GM10248 (cell line): ENCODE results near the gene LTF.

Experiments
- CTCF ChIA-PET: fragments of 300-600 bp; sonication (Branson Sonifier 250); formaldehyde crosslinking; extraction: SDS; loops from one replicate; lab custom pipeline; 2021; ENCODE audit warnings: antibody characterized with exemption; lab: Yijun Ruan, JAX
- POLR2A ChIA-PET: fragments of 350-650 bp; sonication (Branson Sonifier 250); formaldehyde crosslinking; extraction: SDS; loops from one replicate; lab custom pipeline; 2020; ENCODE audit warnings: antibody characterized with exemption; lab: Yijun Ruan, JAX
- DNase-seq: peaks from one replicate; pipeline ENCODE4 v3.0.0; 2012; ENCODE audit errors: extremely low spot score
- CTCF ChIP-seq: IDR thresholded peaks from 2 replicates; pipeline ENCODE4 v1.5.1; 2012; ENCODE audit warnings: mild to moderate bottlenecking, low read depth; ENCODE audit errors: extremely low read depth, missing control alignments, control extremely low read depth

The LTF gene

GRCh38 chr3:46411271-46411670, 53.4 kb downstream of the LTF start:
- ChIA-PET CTCF (interaction anchor here (1.6 to 1.7 kb wide), 2 partner anchors 11 to 77 kb away, joined by 4 to 5 read pairs; no protein-coding TSS in a partner anchor), POLR2A (no interaction called here)

GRCh38 chr3:46410669-46411068, 54.0 kb downstream of the LTF start:
- CTCF ChIA-PET, result interaction anchor here (1.6 to 1.7 kb wide), 2 partner anchors 11 to 78 kb away, joined by 4 to 5 read pairs; no protein-coding TSS in a partner anchor
- TF ChIP-seq CTCF, result no peak
- POLR2A ChIA-PET, result no interaction called here
- no peak for DNase-seq

More at GRCh38 chr3:46411271-46411670, 53.4 kb downstream of the LTF start:
- TF ChIP-seq CTCF, result no peak
- DNase-seq, result no peak

- ChIA-PET CTCF (interaction anchor here (1.6 kb wide), 1 partner anchor 10 kb away, joined by 4 read pairs; no protein-coding TSS in a partner anchor), POLR2A (no interaction called here)
- TF ChIP-seq CTCF, result no peak
- DNase-seq, result no peak
These were observed 54.8 kb downstream of the LTF start for GRCh38 chr3:46409739-46410489.

GRCh38 chr3:46408853-46409252, 55.9 kb downstream of the LTF start:
- ChIA-PET CTCF (interaction anchor here (1.3 to 1.8 kb wide), 4 partner anchors 8 to 201 kb away, joined by 3 to 4 read pairs (median 4); partner anchors contain the start of gene CCR1), POLR2A (no interaction called here)
- no peak for TF ChIP-seq CTCF
- DNase-seq, result no peak

- DNase-seq, result no peak
- TF ChIP-seq CTCF, result no peak
- ChIA-PET CTCF (interaction anchor here (1.3 to 2.0 kb wide), 6 partner anchors 9 to 200 kb away, joined by 3 to 6 read pairs (median 4); partner anchors contain the start of gene CCR1), POLR2A (no interaction called here)
These were observed 56.7 kb downstream of the LTF start for GRCh38 chr3:46407970-46408369.

- TF ChIP-seq CTCF, result no peak
- CTCF ChIA-PET, result interaction anchor here (1.0 to 2.0 kb wide), 4 partner anchors 17 to 37 kb away, joined by 3 to 6 read pairs (median 4); no protein-coding TSS in a partner anchor
- POLR2A ChIA-PET, result no interaction called here
- peak; percentile 56 for DNase-seq
These were observed 57.7 kb downstream of the LTF start, which contains the start of the genes CCR5AS and CCRL2 for GRCh38 chr3:46406788-46407611. Gene CCR5AS (minus strand): TSS chr3:46407066. Gene CCRL2 (plus strand): TSS chr3:46407259. CDS start chr3:46408080, 821 bp downstream.
